ENCODE results near the gene PIGC.

PIGC gene

DNA sequence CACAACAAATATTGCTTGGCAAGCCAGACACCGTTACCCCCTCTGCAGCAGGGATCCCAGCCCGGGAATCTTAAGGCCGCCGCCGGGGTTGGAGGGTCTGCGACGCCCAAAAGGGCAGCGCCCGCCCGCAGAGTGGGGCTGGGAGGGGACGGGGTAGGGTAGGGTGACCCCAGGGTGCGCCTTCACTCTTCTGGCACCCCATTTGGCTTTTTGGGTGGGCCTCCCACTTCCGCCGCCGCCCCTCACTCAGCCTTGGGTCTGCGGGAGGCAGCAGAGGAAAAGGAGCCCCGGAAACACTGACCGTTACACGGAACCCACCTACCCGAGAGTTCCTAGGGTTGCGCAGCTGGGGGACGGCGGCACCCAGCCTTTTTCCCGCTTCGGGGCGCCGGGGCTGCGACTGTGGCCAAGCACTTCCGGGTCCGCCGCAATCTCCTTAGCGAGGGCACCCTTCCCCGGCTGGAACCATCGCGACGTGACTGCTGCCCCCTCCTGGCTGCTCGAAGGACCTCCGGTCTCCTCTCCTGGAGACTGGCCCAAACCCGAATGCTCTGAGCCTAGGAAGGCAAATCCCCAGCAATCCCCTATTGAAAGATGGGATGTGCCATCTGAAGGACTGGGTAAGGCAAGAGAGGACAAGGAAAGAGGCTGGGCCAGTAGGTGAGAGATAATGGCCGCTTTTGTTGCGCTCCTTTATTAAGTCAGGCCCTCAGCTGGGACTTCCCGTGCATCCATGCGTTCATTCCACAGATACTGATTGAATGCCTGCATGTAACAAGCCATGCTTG lies at the start of gene PIGC:
Gene PIGC, minus strand, starts transcription at position 404 of the 788 bp plus-strand sequence. CDS start 1,447 bp downstream, outside the sequence.
- DNase-seq (ENCODE audit: low read depth) = peak; percentile 79

- no peak for DNase-seq (ENCODE audit: low read depth)
Measured at GRCh38 chr1:172492421-172492820, 48.6 kb upstream of the PIGC start.

DNA sequence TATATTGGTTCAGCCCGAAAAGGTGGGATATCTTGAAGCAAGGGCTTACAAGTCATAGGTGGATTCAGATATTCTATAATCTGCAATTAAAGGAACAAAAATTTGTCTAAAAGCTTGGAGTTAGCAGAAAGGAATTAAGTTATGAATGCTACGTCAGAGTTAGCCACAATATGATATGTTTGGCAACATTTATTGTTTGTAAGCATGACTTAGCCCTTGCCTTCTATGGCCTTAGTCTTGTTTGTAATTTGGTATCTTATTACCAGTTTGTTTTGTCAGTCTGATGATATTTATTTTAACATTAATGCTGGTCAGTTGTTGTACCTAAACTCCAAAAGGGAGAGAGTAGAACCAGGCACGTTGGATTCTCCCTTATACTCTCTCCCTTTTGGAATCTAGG lies 46.0 kb upstream of the PIGC start:
- no peak for DNase-seq (ENCODE audit: low read depth)

- DNase-seq (ENCODE audit: low read depth) = no peak
Measured at GRCh38 chr1:172488393-172488792, 44.5 kb upstream of the PIGC start.

DNA sequence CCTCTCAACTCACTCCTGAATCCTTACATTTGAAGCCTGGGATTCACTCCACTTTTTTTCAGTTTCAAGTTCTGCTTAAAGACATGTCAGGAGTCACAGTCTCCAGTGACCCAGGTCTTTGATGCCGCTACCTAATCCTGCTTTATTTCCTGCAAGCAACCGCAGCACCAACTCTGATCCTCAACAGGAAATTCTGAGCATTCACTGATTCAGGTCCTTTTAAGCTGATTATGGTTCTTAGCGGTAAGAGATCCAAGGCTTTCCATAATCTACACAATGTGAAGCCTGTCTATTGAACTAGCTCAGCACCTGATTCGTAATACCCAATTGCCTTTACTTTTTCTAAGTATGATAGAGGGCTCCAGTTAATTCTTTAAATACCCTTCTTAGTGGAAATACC lies 43.7 kb upstream of the PIGC start:
- DNase-seq (ENCODE audit: low read depth) = no peak

- no peak for DNase-seq (ENCODE audit: low read depth)
Measured at GRCh38 chr1:172486805-172487454, 43.1 kb upstream of the PIGC start.

DNA sequence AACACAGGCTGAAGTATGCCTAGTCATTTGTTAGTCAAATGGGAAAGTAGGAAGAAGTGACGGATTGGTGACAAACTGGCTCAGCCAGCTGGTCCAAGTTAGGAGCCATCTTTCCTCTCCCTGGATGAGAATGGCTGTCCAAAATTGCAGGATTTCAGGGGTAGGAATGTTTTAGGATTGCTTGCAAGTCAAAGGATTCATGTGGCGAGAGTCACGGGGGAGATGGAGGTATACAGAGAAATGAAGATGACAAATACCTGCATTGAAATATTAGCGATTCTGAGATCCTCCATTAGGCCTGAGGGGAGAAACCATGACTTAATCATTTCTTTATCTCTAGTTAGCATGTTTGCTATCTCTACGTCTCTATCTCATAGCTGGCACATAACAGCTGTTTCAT lies 41.8 kb upstream of the PIGC start:
- DNase-seq (ENCODE audit: low read depth) = no peak

DNA sequence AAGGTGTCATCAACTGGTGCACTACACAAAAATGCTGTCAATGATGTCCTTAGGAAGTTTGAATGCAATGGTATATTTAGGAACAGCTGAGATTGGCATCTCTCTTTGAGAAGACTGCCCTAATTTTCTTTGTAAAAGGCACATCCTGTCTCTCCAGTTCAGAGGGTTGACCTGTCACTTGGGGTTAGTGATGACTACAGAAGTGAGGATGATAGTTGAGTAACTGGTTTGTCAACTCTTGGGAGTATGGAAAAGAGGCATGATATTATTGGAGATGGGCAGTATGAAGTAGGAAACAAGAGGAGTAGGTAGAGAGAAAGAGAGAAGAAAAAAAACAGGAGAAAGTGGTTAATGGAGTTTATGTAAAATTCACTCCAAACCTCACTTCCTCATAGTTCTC lies 40.4 kb upstream of the PIGC start:
- DNase-seq (ENCODE audit: low read depth) = no peak

- DNase-seq (ENCODE audit: low read depth) = no peak
Measured at GRCh38 chr1:172483448-172483847, 39.6 kb upstream of the PIGC start.

DNA sequence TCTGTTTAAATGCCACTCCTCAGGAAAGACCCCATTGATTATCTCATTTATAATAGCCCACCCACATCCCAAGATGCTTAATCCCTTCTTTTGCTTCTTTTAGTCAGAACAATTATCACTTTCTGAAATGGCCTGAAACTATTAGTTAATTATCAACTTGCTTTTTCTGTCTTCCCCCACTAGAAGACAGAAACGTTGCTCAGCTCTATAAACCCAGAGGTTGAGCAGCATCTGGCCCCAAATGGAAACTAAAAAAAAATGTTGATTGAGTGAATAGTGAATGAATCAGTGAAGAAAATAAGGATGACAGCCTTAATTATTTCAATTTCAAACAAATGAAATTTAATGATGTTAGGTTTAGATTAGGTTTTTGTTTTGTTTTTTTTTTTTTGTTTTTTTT lies 38.2 kb upstream of the PIGC start:
- DNase-seq (ENCODE audit: low read depth) = no peak

- no peak for DNase-seq (ENCODE audit: low read depth)
Measured at GRCh38 chr1:172480431-172480830, 36.6 kb upstream of the PIGC start.

DNA sequence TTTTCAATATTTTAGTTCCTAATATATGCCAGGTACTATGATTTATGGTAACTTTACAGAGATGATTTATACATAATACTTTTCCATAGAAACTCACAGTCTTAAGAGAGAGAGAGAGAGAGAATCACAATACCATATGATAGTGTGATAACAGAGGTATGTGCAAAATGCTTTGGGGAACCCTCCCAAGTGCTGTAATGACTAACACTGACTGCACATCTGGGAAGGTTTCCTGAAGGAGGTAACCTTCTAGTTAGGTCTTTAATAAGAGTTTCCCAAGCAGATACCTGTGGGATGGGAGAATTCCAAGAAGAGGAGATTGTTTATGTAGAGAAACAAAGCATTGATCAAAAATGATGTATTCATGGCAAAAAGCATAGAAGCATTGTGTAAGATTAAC lies 34.6 kb upstream of the PIGC start:
- DNase-seq (ENCODE audit: low read depth) = no peak

- no peak for DNase-seq (ENCODE audit: low read depth)
Measured at GRCh38 chr1:172477741-172478140, 33.9 kb upstream of the PIGC start.

DNA sequence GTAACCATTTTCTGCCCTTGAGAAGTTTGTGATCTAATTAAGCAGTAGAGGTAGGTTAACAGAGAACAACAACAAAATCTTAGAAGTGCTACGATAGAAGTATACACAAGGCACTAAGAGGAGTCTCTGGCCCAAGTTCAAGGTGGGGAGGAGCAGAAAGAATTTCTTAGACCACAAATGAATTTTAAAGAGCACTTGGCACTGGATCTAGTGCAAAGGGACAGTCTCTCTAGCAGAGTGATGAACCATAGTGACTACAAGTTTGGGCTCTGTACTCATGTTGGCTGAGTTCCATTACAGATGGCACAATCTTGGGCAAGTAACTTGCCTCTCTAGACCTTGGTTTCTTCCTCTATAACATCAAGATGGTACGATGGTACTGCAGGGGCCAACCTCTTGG lies 33.3 kb upstream of the PIGC start:
- no peak for DNase-seq (ENCODE audit: low read depth)

GRCh38 chr1:172476218-172476811 lies 32.4 kb upstream of the PIGC start:
- DNase-seq (ENCODE audit: low read depth) = no peak

GRCh38 chr1:172473842-172474241 lies 30.0 kb upstream of the PIGC start:
- no peak for DNase-seq (ENCODE audit: low read depth)

- no peak for DNase-seq (ENCODE audit: low read depth)
Measured at GRCh38 chr1:172473302-172473701, 29.4 kb upstream of the PIGC start.

DNA sequence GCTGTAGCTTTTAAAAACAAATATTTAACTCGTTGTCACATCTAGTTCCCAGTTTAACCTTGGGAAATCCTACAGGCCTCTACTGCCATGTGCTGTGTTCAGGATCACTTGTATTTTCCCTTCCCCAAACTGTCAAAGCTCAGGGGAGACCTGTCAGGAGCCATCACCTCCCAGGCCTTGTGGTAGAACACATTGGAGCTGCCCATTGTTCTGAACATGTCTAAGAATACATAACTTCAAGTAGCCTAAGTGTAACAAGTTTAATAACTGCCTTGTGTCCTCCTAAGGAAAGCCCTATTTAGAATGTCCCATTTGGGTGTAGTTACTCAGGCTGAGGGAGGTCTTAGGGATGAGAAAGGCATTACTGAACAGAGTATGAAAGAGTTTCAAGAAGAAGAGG lies 28.6 kb upstream of the PIGC start:
- DNase-seq (ENCODE audit: low read depth) = no peak

DNA sequence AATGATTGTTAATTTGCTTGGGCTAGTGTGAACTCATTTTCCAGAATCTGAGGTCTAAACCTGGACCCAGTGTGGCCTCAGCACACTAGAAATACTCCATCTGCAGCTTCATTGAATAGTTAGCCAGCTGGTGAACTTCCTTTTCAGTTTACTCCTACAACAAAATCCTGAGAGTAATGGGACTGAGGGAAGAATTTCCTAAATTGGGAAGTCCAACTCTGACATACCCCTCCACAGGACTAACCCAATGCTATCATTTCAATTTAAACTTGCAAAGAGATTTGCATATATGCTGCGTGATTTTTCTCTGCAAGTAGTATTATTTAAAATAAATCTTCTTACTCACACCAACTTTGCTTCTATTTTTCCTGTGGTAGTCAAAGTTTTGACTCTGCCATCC lies 27.8 kb upstream of the PIGC start:
- no peak for DNase-seq (ENCODE audit: low read depth)

DNA sequence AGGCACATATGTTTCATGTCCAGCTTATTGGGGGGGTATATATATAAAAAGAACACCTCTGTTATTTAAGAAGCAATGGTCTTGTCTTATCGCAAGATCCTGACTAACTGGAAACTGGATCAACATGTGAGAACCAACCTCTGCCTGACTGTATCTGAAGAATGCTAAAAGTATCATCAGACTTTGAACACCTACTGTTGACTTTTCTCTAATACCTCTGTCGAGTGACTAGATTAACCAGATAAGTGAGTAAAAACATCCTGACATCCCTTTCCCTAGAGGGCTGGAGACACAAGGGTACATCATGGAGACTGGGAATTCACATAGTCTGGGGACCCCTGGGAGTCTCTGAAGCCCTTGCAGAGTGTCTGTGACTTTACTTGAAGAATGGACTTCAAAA lies 26.3 kb upstream of the PIGC start:
- DNase-seq (ENCODE audit: low read depth) = no peak

- DNase-seq (ENCODE audit: low read depth) = no peak
Measured at GRCh38 chr1:172469717-172470116, 25.8 kb upstream of the PIGC start.

DNA sequence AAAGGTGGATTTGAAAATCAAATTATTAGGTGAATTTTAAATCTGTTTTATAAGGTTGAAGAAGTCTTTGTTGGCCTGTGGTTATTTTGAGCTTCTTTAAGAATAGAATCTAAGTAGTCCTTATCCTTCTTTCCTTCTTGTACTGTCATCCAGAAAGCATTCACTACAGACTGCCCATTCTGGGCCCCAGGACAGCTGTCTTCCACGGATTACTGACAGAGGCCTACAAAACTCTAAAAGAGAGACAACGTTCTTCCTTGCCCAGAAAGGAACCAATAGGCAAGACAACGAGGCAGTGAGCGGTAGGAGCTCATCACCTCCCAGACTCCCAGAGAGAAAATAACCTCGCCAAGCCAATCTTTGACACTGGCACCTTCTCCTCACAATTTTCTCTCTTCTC lies 24.4 kb upstream of the PIGC start:
- no peak for DNase-seq (ENCODE audit: low read depth)

GRCh38 chr1:172467446-172467845 lies 23.6 kb upstream of the PIGC start:
- no peak for DNase-seq (ENCODE audit: low read depth)
